Measurements from ENCODE around the gene ARL6.

GRCh38 chr3:97721446-97721845 is 43.1 kb upstream of the ARL6 start:
- TF ChIP-seq TAF1 (IDR thresholded peaks at IDR 0.05; ENCODE audit: borderline replicate concordance, insufficient read depth, low read length) (no peak), POLR2AphosphoS5 (IDR thresholded peaks at IDR 0.05; ENCODE audit: low read depth, low read length) (no peak), REST (IDR thresholded peaks at IDR 0.05; ENCODE audit: insufficient read depth in 1 of 2, low read depth in 2 of 2, low read length in 2 of 2) (no peak), SIN3A (IDR thresholded peaks at IDR 0.05; ENCODE audit: borderline replicate concordance, insufficient read depth, low read length) (no peak)

Data from PFSK-1 (cell line).